WTC11 (cell line): Measurements from ENCODE around the gene OR5L2. TPM values are rescaled to one million over a fixed set of nuclear protein-coding genes. Genes with fewer than 3 reads are reported as not detected.
"Not testable (repeated sequence)": the region's sequence is repeated elsewhere in the genome, so short reads cannot be mapped to it uniquely, and the experiment has no call there.

Experiments used
- ATAC-seq: fragments of 200-7000 bp; cut with Tn5 transposase; 2 replicates; pipeline ENCODE4 v1.10.0; 2021; ENCODE audit warnings: mild to moderate bottlenecking, moderate library complexity
- CTCF ChIA-PET: fragments of 300-600 bp; sonication (Branson Sonifier 250); formaldehyde crosslinking; loops from one replicate; lab custom pipeline; 2021; ENCODE audit warnings: antibody characterized with exemption; lab: Charles Lee
- POLR2A ChIA-PET: fragments of 350-600 bp; sonication (Branson Sonifier 250); formaldehyde crosslinking; loops from one replicate; lab custom pipeline; 2021; ENCODE audit warnings: antibody characterized with exemption; lab: Charles Lee
- DNase-seq: peaks from one replicate; pipeline ENCODE4 v3.0.0; 2021; ENCODE audit warnings: low spot score
- H3K27ac Mint-ChIP-seq: 2 replicates; pipeline ENCODE4 v1.8.0; 2021; ENCODE audit warnings: mixed read lengths
- H3K27me3 Mint-ChIP-seq: 2 replicates; pipeline ENCODE4 v1.8.0; 2021; ENCODE audit warnings: low read depth, mild to moderate bottlenecking, moderate library complexity, mixed read lengths
- H3K36me3 Mint-ChIP-seq: 2 replicates; pipeline ENCODE4 v1.8.0; 2021; ENCODE audit warnings: mixed read lengths
- H3K4me1 Mint-ChIP-seq: 2 replicates; pipeline ENCODE4 v1.8.0; 2022; ENCODE audit warnings: mixed read lengths
- H3K4me3 Mint-ChIP-seq: 2 replicates; pipeline ENCODE4 v1.8.0; 2021; ENCODE audit warnings: mild to moderate bottlenecking, moderate library complexity, mixed read lengths
- H3K9me3 Mint-ChIP-seq: 2 replicates; pipeline ENCODE4 v1.8.0; 2021; ENCODE audit warnings: mixed read lengths
- CBFB ChIP-seq: sonication (generic); formaldehyde crosslinking; IDR thresholded peaks from 2 replicates; pipeline ENCODE4 v1.8.1; 2022; ENCODE audit warnings: mild to moderate bottlenecking, low read depth, missing genetic modification reagents
- IRF2 ChIP-seq: sonication (generic); formaldehyde crosslinking; IDR thresholded peaks from 2 replicates; pipeline ENCODE4 v1.8.0; 2022; ENCODE audit warnings: low read depth, missing genetic modification reagents, borderline replicate concordance
- NFATC4 ChIP-seq: fragments of 250-450 bp; sonication (Bioruptor Pico); IDR thresholded peaks from 2 replicates; pipeline ENCODE4 v1.9.0; 2021; ENCODE audit warnings: mild to moderate bottlenecking
- NR1H2 ChIP-seq: sonication (generic); formaldehyde crosslinking; IDR thresholded peaks from 2 replicates; pipeline ENCODE4 v1.9.0; 2021; ENCODE audit warnings: mild to moderate bottlenecking, moderate library complexity, missing genetic modification reagents
- OVOL2 ChIP-seq: fragments of 250-450 bp; sonication (Bioruptor Pico); IDR thresholded peaks from 2 replicates; pipeline ENCODE4 v1.9.0; 2021; ENCODE audit warnings: mild to moderate bottlenecking, borderline replicate concordance
- SMAD3 ChIP-seq: sonication (generic); formaldehyde crosslinking; IDR thresholded peaks from 2 replicates; pipeline ENCODE4 v1.8.0; 2022; ENCODE audit warnings: missing genetic modification reagents, mild to moderate bottlenecking, borderline replicate concordance
- TCF7 ChIP-seq: sonication (generic); formaldehyde crosslinking; IDR thresholded peaks from 2 replicates; pipeline ENCODE4 v1.8.0; 2022; ENCODE audit warnings: mild to moderate bottlenecking, low read depth, missing genetic modification reagents, moderate library complexity
- TP53 ChIP-seq: sonication (generic); formaldehyde crosslinking; IDR thresholded peaks from 2 replicates; pipeline ENCODE4 v1.8.1; 2023; ENCODE audit warnings: mild to moderate bottlenecking, missing genetic modification reagents
- ZNF138 ChIP-seq: sonication (generic); formaldehyde crosslinking; conservative IDR thresholded peaks from 2 replicates; pipeline ENCODE4 v1.8.1; 2022; ENCODE audit warnings: mild to moderate bottlenecking, moderate library complexity, missing genetic modification reagents
- ZNF232 ChIP-seq: sonication (generic); formaldehyde crosslinking; IDR thresholded peaks from 2 replicates; pipeline ENCODE4 v1.8.0; 2022; ENCODE audit warnings: mild to moderate bottlenecking, missing genetic modification reagents
- total RNA-seq: library from RNA; stranded (reverse); gene quantifications from 3 replicates; pipeline ENCODE4 v1.2.3, GENCODE V29; 2021
- TF ChIP-seq, protein P1 (sequence below): sonication (generic); formaldehyde crosslinking; IDR thresholded peaks from 2 replicates; pipeline ENCODE4 v1.8.1; 2023; ENCODE audit warnings: mild to moderate bottlenecking, missing genetic modification reagents
- TF ChIP-seq, protein P2 (sequence below): sonication (generic); formaldehyde crosslinking; IDR thresholded peaks from 2 replicates; pipeline ENCODE4 v1.8.1; 2023; ENCODE audit warnings: mild to moderate bottlenecking, missing genetic modification reagents, moderate library complexity
- TF ChIP-seq, protein P3 (sequence below): sonication (generic); formaldehyde crosslinking; IDR thresholded peaks from 2 replicates; pipeline ENCODE4 v1.8.1; 2023; ENCODE audit warnings: mild to moderate bottlenecking, missing genetic modification reagents
- TF ChIP-seq, protein P4 (sequence below): fragments of 250-450 bp; sonication (Bioruptor Pico); IDR thresholded peaks from 2 replicates; pipeline ENCODE4 v1.9.0; 2021; ENCODE audit warnings: mild to moderate bottlenecking
- TF ChIP-seq, protein P5 (sequence below): sonication (generic); formaldehyde crosslinking; IDR thresholded peaks from 2 replicates; pipeline ENCODE4 v1.8.0; 2022; ENCODE audit warnings: mild to moderate bottlenecking, missing genetic modification reagents

OR5L2 gene
- total RNA-seq, 1 experiment from 2014 or later = not detected

DNA sequence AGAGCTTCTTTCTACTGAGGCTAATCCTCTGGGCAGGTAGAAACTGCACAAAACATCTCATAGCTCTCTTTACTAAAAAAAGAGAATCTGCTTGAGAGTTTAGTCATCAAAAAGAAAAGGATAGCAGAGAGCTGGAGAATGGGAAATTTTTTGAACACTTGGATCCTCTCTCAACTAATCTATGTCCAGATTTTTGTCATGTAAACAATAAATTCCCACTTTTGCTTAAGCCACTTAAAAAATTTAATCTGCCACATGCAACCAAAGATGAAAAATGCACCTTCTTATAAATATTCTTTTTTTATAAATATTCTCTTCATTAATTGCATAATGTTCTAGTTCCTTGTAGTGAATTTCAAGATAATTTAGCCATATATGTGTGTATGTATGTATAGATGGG, 22.0 kb downstream of the OR5L2 start (continued):
- TF ChIP-seq, protein P1, sequence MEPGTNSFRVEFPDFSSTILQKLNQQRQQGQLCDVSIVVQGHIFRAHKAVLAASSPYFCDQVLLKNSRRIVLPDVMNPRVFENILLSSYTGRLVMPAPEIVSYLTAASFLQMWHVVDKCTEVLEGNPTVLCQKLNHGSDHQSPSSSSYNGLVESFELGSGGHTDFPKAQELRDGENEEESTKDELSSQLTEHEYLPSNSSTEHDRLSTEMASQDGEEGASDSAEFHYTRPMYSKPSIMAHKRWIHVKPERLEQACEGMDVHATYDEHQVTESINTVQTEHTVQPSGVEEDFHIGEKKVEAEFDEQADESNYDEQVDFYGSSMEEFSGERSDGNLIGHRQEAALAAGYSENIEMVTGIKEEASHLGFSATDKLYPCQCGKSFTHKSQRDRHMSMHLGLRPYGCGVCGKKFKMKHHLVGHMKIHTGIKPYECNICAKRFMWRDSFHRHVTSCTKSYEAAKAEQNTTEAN (CRISPR knock-in tag) = no peak
- TF ChIP-seq TCF7 (CRISPR knock-in tag) (no peak), NR1H2 (CRISPR knock-in tag) (no peak), OVOL2 (CRISPR knock-in tag) (no peak), NFATC4 (CRISPR knock-in tag) (no peak), TP53 (no peak), CBFB (CRISPR knock-in tag) (no peak), ZNF232 (CRISPR knock-in tag) (no peak)
- TF ChIP-seq, protein P2, sequence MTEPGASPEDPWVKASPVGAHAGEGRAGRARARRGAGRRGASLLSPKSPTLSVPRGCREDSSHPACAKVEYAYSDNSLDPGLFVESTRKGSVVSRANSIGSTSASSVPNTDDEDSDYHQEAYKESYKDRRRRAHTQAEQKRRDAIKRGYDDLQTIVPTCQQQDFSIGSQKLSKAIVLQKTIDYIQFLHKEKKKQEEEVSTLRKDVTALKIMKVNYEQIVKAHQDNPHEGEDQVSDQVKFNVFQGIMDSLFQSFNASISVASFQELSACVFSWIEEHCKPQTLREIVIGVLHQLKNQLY (CRISPR knock-in tag) = no peak
- TF ChIP-seq, protein P3, sequence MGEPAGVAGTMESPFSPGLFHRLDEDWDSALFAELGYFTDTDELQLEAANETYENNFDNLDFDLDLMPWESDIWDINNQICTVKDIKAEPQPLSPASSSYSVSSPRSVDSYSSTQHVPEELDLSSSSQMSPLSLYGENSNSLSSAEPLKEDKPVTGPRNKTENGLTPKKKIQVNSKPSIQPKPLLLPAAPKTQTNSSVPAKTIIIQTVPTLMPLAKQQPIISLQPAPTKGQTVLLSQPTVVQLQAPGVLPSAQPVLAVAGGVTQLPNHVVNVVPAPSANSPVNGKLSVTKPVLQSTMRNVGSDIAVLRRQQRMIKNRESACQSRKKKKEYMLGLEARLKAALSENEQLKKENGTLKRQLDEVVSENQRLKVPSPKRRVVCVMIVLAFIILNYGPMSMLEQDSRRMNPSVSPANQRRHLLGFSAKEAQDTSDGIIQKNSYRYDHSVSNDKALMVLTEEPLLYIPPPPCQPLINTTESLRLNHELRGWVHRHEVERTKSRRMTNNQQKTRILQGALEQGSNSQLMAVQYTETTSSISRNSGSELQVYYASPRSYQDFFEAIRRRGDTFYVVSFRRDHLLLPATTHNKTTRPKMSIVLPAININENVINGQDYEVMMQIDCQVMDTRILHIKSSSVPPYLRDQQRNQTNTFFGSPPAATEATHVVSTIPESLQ (CRISPR knock-in tag) = no peak
- TF ChIP-seq, protein P4, sequence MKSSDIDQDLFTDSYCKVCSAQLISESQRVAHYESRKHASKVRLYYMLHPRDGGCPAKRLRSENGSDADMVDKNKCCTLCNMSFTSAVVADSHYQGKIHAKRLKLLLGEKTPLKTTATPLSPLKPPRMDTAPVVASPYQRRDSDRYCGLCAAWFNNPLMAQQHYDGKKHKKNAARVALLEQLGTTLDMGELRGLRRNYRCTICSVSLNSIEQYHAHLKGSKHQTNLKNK (CRISPR knock-in tag) = no peak

DNA sequence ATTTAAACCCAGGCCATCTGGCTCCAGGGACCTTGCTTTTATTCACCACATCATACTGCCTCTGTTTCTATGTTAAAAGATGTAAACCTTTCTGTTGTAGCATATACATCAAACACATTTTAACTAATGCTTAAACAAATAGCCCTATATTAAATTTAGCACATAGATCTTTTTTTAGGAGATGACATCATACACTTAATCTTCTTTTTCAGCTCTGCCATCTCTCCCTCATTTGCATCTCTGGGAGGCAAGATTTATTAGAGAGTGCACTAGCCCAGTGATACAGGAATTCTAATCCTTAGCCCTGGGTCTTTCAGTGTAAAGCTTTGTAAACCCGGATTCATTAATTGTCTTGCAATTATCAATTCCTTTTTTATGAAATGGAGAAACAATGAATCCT, 25.1 kb downstream of the OR5L2 start:
- DNase-seq (no peak), ATAC-seq (no peak)
- no peak overlapping the region for H3K27ac Mint-ChIP-seq
- CTCF ChIA-PET = no interaction called here
- H3K9me3 Mint-ChIP-seq = peaks cover 81% of the 10 kb centered on the region
- H3K4me3 Mint-ChIP-seq = no peak overlapping the region
- TF ChIP-seq SMAD3 (CRISPR knock-in tag) = no peak
- TF ChIP-seq, protein P4 (CRISPR knock-in tag) = no peak
- TF ChIP-seq, protein P2 (CRISPR knock-in tag) = no peak
- TF ChIP-seq, all 79 proteins: peak for 0
- no peaks in the 10 kb centered on the region for H3K4me1 Mint-ChIP-seq
- peaks cover 7% of the 10 kb centered on the region for H3K27me3 Mint-ChIP-seq
- H3K36me3 Mint-ChIP-seq = peaks cover 53% of the 10 kb centered on the region
- POLR2A ChIA-PET = no interaction called here

DNA sequence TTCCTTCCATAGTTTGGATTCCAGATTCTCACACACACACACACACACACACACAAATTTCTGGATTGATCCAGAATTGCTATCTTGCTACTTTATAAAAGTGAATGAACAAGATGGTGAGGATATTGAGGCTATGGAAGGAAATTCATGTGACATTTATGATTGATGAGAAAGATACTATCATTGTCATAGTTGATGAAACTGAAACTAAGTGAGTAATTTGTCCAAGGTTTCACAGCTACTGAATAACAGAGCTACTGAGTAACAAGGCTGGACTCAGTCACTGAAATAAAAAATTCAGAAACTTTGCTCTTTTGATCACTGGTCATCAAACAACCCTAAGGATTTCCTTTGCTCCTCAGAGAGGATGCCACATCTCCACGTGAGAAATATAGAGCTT, 27.7 kb downstream of the OR5L2 start:
- POLR2A ChIA-PET = no interaction called here
- Mint-ChIP-seq H3K27me3 (peaks cover 7% of the 10 kb centered on the region), H3K4me3 (no peak overlapping the region), H3K36me3 (peaks cover 56% of the 10 kb centered on the region), H3K27ac (no peak overlapping the region), H3K4me1 (no peaks in the 10 kb centered on the region), H3K9me3 (peaks cover 81% of the 10 kb centered on the region)
- TF ChIP-seq, protein P5, sequence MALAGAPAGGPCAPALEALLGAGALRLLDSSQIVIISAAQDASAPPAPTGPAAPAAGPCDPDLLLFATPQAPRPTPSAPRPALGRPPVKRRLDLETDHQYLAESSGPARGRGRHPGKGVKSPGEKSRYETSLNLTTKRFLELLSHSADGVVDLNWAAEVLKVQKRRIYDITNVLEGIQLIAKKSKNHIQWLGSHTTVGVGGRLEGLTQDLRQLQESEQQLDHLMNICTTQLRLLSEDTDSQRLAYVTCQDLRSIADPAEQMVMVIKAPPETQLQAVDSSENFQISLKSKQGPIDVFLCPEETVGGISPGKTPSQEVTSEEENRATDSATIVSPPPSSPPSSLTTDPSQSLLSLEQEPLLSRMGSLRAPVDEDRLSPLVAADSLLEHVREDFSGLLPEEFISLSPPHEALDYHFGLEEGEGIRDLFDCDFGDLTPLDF (CRISPR knock-in tag) = no peak
- no peak for TF ChIP-seq ZNF138 (CRISPR knock-in tag)
- no peak for TF ChIP-seq IRF2 (CRISPR knock-in tag)
- CTCF ChIA-PET = no interaction called here
- DNase-seq (no peak), ATAC-seq (no peak)

DNA sequence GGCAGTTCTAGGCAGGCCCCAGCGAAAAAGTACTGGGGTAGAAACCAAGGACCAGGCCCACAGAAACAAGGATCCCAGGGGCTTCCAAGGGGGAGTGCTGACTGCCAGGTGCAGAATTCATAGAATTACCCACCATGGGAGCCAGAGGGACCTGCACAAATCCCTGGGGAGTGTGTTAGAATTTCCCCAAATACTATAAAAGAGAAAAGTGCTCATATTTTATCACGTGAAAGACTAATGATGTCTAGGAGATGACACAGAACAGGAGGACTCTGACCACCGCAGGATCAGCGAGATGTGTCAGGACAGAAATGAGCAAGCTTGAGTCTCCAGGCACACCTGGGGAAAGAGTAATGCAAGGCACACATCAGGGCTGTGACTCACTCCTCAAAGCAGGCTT, 40.3 kb downstream of the OR5L2 start:
- CTCF ChIA-PET, H3K27ac Mint-ChIP-seq, ATAC-seq, H3K4me1 Mint-ChIP-seq, H3K4me3 Mint-ChIP-seq, DNase-seq, POLR2A ChIA-PET: not testable (repeated sequence)
- H3K27me3 Mint-ChIP-seq = peaks cover 13% of the 10 kb centered on the region; the same call in 1 of the 2 replicates
- H3K9me3 Mint-ChIP-seq = peaks cover 70% of the 10 kb centered on the region
- peaks cover 54% of the 10 kb centered on the region for H3K36me3 Mint-ChIP-seq

DNA sequence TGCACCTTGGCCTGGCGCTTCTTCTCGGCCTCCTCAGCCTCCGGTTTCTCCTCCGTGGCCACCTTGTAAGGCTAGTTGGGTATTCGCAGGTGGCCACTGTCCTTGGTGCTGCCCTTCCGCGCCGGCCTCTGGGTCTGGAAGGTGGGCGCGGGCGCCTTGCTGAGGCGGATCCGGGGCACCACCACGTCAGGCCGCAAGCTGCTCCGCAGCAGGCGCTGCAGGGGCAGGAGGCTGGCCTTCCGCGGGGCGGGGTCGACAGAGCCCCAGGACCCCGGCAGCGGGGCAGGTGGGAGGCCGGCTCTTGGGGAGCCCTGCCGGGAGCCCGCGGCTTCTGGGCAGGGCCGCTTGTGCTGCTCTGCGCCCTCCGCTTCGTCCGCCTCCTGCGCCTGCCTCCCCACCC, 45.7 kb downstream of the OR5L2 start:
- POLR2A ChIA-PET, CTCF ChIA-PET, H3K27me3 Mint-ChIP-seq, H3K4me1 Mint-ChIP-seq, H3K27ac Mint-ChIP-seq, H3K4me3 Mint-ChIP-seq, DNase-seq, ATAC-seq: not testable (repeated sequence)
- H3K36me3 Mint-ChIP-seq = peaks cover 33% of the 10 kb centered on the region
- H3K9me3 Mint-ChIP-seq = peaks cover 44% of the 10 kb centered on the region

DNA sequence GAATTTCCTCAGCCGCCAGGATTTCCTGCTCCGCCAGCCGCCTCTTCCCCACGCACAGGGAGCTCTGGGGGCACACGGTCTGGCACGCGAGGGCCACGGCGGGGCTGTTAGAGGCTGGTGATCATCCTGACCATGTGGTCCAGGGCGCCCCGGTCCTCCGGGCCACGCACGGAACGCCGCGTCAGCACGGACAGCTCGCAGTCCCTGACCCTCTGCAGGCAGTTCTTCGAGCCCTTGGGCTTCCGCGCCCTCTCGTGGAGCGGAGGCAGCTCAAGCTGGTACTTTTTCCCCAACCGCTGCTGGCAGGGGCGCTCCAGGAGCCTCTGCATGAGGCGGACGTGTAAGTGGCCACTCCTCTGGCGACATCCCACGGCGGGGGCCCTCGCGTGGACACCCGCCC, 46.1 kb downstream of the OR5L2 start:
- Mint-ChIP-seq H3K9me3 (peaks cover 44% of the 10 kb centered on the region), H3K36me3 (peaks cover 32% of the 10 kb centered on the region)
- H3K27me3 Mint-ChIP-seq, H3K4me1 Mint-ChIP-seq, H3K27ac Mint-ChIP-seq, CTCF ChIA-PET, POLR2A ChIA-PET, DNase-seq, ATAC-seq, H3K4me3 Mint-ChIP-seq: not testable (repeated sequence)
